Keratinocyte (primary cell): Measurements from ENCODE around the gene EML1. TPM values are rescaled to one million over a fixed set of nuclear protein-coding genes. Genes with fewer than 3 reads are reported as not detected.

Experiments used
- DNase-seq: peaks from one replicate; pipeline ENCODE4 v3.0.0-alpha.2; 2011; ENCODE audit warnings: low read depth, missing footprints, low spot score
- FAIRE-seq: peaks from 2 replicates; lab custom pipeline; 2011; peaks lifted over from hg19 to GRCh38; lab: Jason Lieb, UNC
- H2AFZ ChIP-seq: 2 replicates; pipeline ENCODE4 v1.6.0; 2012; ENCODE audit warnings: low read length, control low read depth, inconsistent platforms; ENCODE audit not compliant: control insufficient read depth
- H3K27ac ChIP-seq: 2 replicates; pipeline ENCODE4 v1.5.1; 2011; ENCODE audit warnings: low read length; ENCODE audit not compliant: control insufficient read depth, insufficient read depth
- H3K27me3 ChIP-seq: 3 replicates; pipeline ENCODE4 v1.6.0; 2011; ENCODE audit warnings: low read length; ENCODE audit not compliant: control insufficient read depth, insufficient read depth; ENCODE audit errors: extremely low read depth
- H3K36me3 ChIP-seq, 2 experiments: 2 replicates in 1 of 2; 3 replicates in 1 of 2; pipeline ENCODE4 v1.5.1; 2011; ENCODE audit warnings: low read length in 2 of 2, mild to moderate bottlenecking in 1 of 2; ENCODE audit not compliant: control insufficient read depth in 2 of 2, insufficient read depth in 2 of 2; ENCODE audit errors: extremely low read depth in 1 of 2
- H3K4me1 ChIP-seq: 3 replicates; pipeline ENCODE4 v1.5.1; 2011; ENCODE audit warnings: low read length; ENCODE audit not compliant: control insufficient read depth, insufficient read depth; ENCODE audit errors: extremely low read depth
- H3K4me2 ChIP-seq: 3 replicates; pipeline ENCODE4 v1.6.0; 2011; ENCODE audit warnings: low read depth, low read length; ENCODE audit not compliant: control insufficient read depth, insufficient read depth; ENCODE audit errors: extremely low read depth
- H3K4me3 ChIP-seq, 3 experiments: fragments of 200-600 bp in 1 of 3; sonication (generic) in 1 of 3; 2 replicates in 2 of 3; 3 replicates in 1 of 3; pipeline ENCODE4 v1.5.1; 2011 to 2016; ENCODE audit warnings: low read length in 3 of 3, mild to moderate bottlenecking in 3 of 3, control low read depth in 2 of 3, inconsistent platforms in 1 of 3, low read depth in 1 of 3, mixed read lengths in 1 of 3, mixed run types in 1 of 3, moderate library complexity in 1 of 3; ENCODE audit not compliant: control insufficient read depth in 2 of 3, insufficient read depth in 2 of 3; ENCODE audit errors: extremely low read depth in 1 of 3
- H3K79me2 ChIP-seq: 2 replicates; pipeline ENCODE4 v1.6.0; 2012; ENCODE audit warnings: low read length; ENCODE audit not compliant: control insufficient read depth, insufficient read depth
- H3K9ac ChIP-seq: 3 replicates; pipeline ENCODE4 v1.6.0; 2011; ENCODE audit warnings: low read length; ENCODE audit not compliant: control insufficient read depth, insufficient read depth; ENCODE audit errors: extremely low read depth
- H3K9me1 ChIP-seq: 3 replicates; pipeline ENCODE4 v1.6.0; 2011; ENCODE audit warnings: low read length; ENCODE audit not compliant: control insufficient read depth, insufficient read depth; ENCODE audit errors: extremely low read depth
- H3K9me3 ChIP-seq: 2 replicates; pipeline ENCODE4 v1.5.1; 2012; ENCODE audit warnings: low read depth, low read length; ENCODE audit not compliant: control insufficient read depth
- H4K20me1 ChIP-seq: 3 replicates; pipeline ENCODE4 v1.6.0; 2011; ENCODE audit warnings: low read length; ENCODE audit not compliant: control insufficient read depth, insufficient read depth; ENCODE audit errors: extremely low read depth
- CTCF ChIP-seq, 3 experiments: IDR thresholded peaks in 1 of 3; conservative IDR thresholded peaks in 1 of 3; optimal IDR thresholded peaks in 1 of 3; 2 replicates in 2 of 3; 3 replicates in 1 of 3; pipeline versions ENCODE3 to v1.5.1; 2011; ENCODE audit warnings: low read length in 3 of 3, mild to moderate bottlenecking in 3 of 3, moderate library complexity in 2 of 3, control low read depth in 1 of 3, inconsistent platforms in 1 of 3; ENCODE audit not compliant: insufficient read depth in 2 of 3; ENCODE audit errors: extremely low read depth in 1 of 3
- EZH2 ChIP-seq: IDR thresholded peaks from one replicate; pipeline ENCODE4 v1.6.1; 2012; ENCODE audit warnings: inconsistent platforms, mild to moderate bottlenecking, low read length, moderate library complexity
- dilution Hi-C: fragments of 300-500 bp; cut with MboI; formaldehyde crosslinking; loops from one replicate; pipeline ENCODE4 v1.7.0; 2020; ENCODE audit warnings: low sequenced_read_pairs; ENCODE audit not compliant: extremely low pct_ligation_motif_present
- polyA plus RNA-seq, 5 experiments: library from polyadenylated mRNA; depleted of rRNA in 3 of 5; stranded (reverse) in 3 of 5; stranded (forward) in 1 of 5; unstranded in 1 of 5; fragments of >200 nt; gene quantifications; 1 replicate in 1 of 5; 2 replicates in 3 of 5; 3 replicates in 1 of 5; pipeline versions ENCODE4 v1.2.1 to v1.2.3, GENCODE V29; 2011 to 2012; ENCODE audit warnings: missing spikeins in 2 of 5, low read depth in 1 of 5, low replicate concordance in 1 of 5

The EML1 gene
- polyA plus RNA-seq, 1 donor (not counting 4 experiments of a cell fraction or from before 2014, with no cell fraction given), result 0.84 TPM

- dilution Hi-C loops, result no loop called here
- H3K4me3 ChIP-seq, result no peak overlapping the region
- no peaks in the 10 kb centered on the region for H3K9me3 ChIP-seq
- H4K20me1 ChIP-seq, result no peaks in the 10 kb centered on the region
- no peak overlapping the region for H3K4me2 ChIP-seq
- peaks cover 12% of the 10 kb centered on the region for H3K27me3 ChIP-seq
- H3K9me1 ChIP-seq, result no peaks in the 10 kb centered on the region
- no peak overlapping the region for H2AFZ ChIP-seq
- TF ChIP-seq EZH2 (no peak), CTCF (optimal IDR thresholded peaks at IDR 0.05 in 1 of 3, IDR thresholded peaks at IDR 0.05 in 1 of 3, conservative IDR thresholded peaks at IDR 0.05 in 1 of 3; ENCODE audit: extremely low read depth in 1 of 3, insufficient read depth in 2 of 3, low read length in 3 of 3) (no peak)
- no peaks in the 10 kb centered on the region for H3K79me2 ChIP-seq
- no peaks in the 10 kb centered on the region for H3K4me1 ChIP-seq
- H3K36me3 ChIP-seq, result no peaks in the 10 kb centered on the region
- DNase-seq (no peak), FAIRE-seq (no peak)
- H3K27ac ChIP-seq, result no peak overlapping the region
- H3K9ac ChIP-seq, result no peak overlapping the region
These were observed 157.0 kb downstream of the EML1 start for GRCh38 chr14:99950181-99950580.

- Histone ChIP-seq H3K79me2 (no peaks in the 10 kb centered on the region), H3K9me3 (no peaks in the 10 kb centered on the region), H3K4me2 (no peak overlapping the region), H3K36me3 (no peaks in the 10 kb centered on the region), H3K4me1 (no peaks in the 10 kb centered on the region), H4K20me1 (no peaks in the 10 kb centered on the region), H3K9me1 (no peaks in the 10 kb centered on the region), H3K9ac (no peak overlapping the region), H3K4me3 (no peak overlapping the region), H3K27me3 (peaks cover 12% of the 10 kb centered on the region), H2AFZ (no peak overlapping the region), H3K27ac (no peak overlapping the region)
- TF ChIP-seq CTCF (optimal IDR thresholded peaks at IDR 0.05 in 1 of 3, IDR thresholded peaks at IDR 0.05 in 1 of 3, conservative IDR thresholded peaks at IDR 0.05 in 1 of 3; ENCODE audit: extremely low read depth in 1 of 3, insufficient read depth in 2 of 3, low read length in 3 of 3) (no peak), EZH2 (no peak)
- dilution Hi-C loops, result no loop called here
- FAIRE-seq (no peak), DNase-seq (no peak)
These were observed 157.9 kb downstream of the EML1 start for GRCh38 chr14:99951085-99951484.
